Astrocyte (in vitro differentiated cells and primary cell): ENCODE results near the gene GNG12. TPM values are rescaled to one million over a fixed set of nuclear protein-coding genes. Genes with fewer than 3 reads are reported as not detected.

ENCODE experiments used
- DNase-seq: peaks from one replicate; pipeline ENCODE4 v3.0.0-alpha.2; 2010; ENCODE audit warnings: low read depth
- FAIRE-seq: peaks from 2 replicates; lab custom pipeline; 2011; peaks lifted over from hg19 to GRCh38; lab: Jason Lieb, UNC
- H2AFZ ChIP-seq: 2 replicates; pipeline ENCODE4 v1.6.0; 2012; ENCODE audit warnings: low read depth, low read length, inconsistent platforms
- H3K27ac ChIP-seq: 2 replicates; pipeline ENCODE4 v1.5.1; 2011; ENCODE audit warnings: low read depth, low read length, inconsistent platforms
- H3K27me3 ChIP-seq: 2 replicates; pipeline ENCODE4 v1.6.0; 2011; ENCODE audit warnings: low read length, inconsistent platforms; ENCODE audit not compliant: insufficient read depth
- H3K36me3 ChIP-seq: 2 replicates; pipeline ENCODE4 v1.5.1; 2011; ENCODE audit warnings: low read length, inconsistent platforms; ENCODE audit not compliant: insufficient read depth
- H3K4me1 ChIP-seq: 2 replicates; pipeline ENCODE4 v1.5.1; 2011; ENCODE audit warnings: low read length, inconsistent platforms; ENCODE audit not compliant: insufficient read depth
- H3K4me2 ChIP-seq: 2 replicates; pipeline ENCODE4 v1.6.0; 2012; ENCODE audit warnings: low read length, inconsistent platforms
- H3K4me3 ChIP-seq: 2 replicates; pipeline ENCODE4 v1.5.1; 2011; ENCODE audit warnings: low read depth, mild to moderate bottlenecking, low read length, inconsistent platforms; ENCODE audit not compliant: insufficient read depth
- H3K79me2 ChIP-seq: 2 replicates; pipeline ENCODE4 v1.6.0; 2012; ENCODE audit warnings: mild to moderate bottlenecking, low read length, inconsistent platforms; ENCODE audit not compliant: insufficient read depth
- H3K9ac ChIP-seq: 2 replicates; pipeline ENCODE4 v1.6.0; 2012; ENCODE audit warnings: mild to moderate bottlenecking, low read length, inconsistent platforms
- H3K9me3 ChIP-seq: 2 replicates; pipeline ENCODE4 v1.5.1; 2012; ENCODE audit warnings: low read depth, mild to moderate bottlenecking, low read length, inconsistent platforms; ENCODE audit not compliant: insufficient read depth
- H4K20me1 ChIP-seq: 2 replicates; pipeline ENCODE4 v1.6.0; 2012; ENCODE audit warnings: low read length, inconsistent platforms; ENCODE audit not compliant: insufficient read depth
- H3K27ac Mint-ChIP-seq: one replicate; pipeline ENCODE4 v1.8.0; 2021; ENCODE audit warnings: mild to moderate bottlenecking, mixed read lengths; ENCODE audit not compliant: unreplicated experiment
- H3K27me3 Mint-ChIP-seq: one replicate; pipeline ENCODE4 v1.8.0; 2021; ENCODE audit warnings: low read depth, mixed read lengths; ENCODE audit not compliant: unreplicated experiment
- H3K36me3 Mint-ChIP-seq: one replicate; pipeline ENCODE4 v1.8.0; 2021; ENCODE audit warnings: low read depth, mixed read lengths; ENCODE audit not compliant: unreplicated experiment
- H3K4me1 Mint-ChIP-seq: one replicate; pipeline ENCODE4 v1.8.0; 2021; ENCODE audit warnings: low read depth, mixed read lengths; ENCODE audit not compliant: unreplicated experiment
- H3K4me3 Mint-ChIP-seq: one replicate; pipeline ENCODE4 v1.8.0; 2021; ENCODE audit warnings: mild to moderate bottlenecking, moderate library complexity, mixed read lengths; ENCODE audit not compliant: unreplicated experiment
- H3K9me3 Mint-ChIP-seq: one replicate; pipeline ENCODE4 v1.8.0; 2021; ENCODE audit warnings: mild to moderate bottlenecking, mixed read lengths; ENCODE audit not compliant: unreplicated experiment
- EZH2 ChIP-seq: IDR thresholded peaks from 2 replicates; pipeline ENCODE4 v1.6.1; 2012; ENCODE audit warnings: mild to moderate bottlenecking, low read length, inconsistent platforms; ENCODE audit not compliant: insufficient read depth
- total RNA-seq: library from RNA; stranded (reverse); gene quantifications from 2 replicates; pipeline ENCODE4 v1.2.1, GENCODE V29; 2021
- TF ChIP-seq, protein P1 (sequence below): IDR thresholded peaks from 2 replicates; pipeline ENCODE4 v1.5.1; 2011; ENCODE audit warnings: low read depth, mild to moderate bottlenecking, inconsistent platforms, low read length, moderate library complexity; ENCODE audit not compliant: insufficient read depth

Gene GNG12
- total RNA-seq, 1 donor from 2014 or later = 101 TPM

DNA sequence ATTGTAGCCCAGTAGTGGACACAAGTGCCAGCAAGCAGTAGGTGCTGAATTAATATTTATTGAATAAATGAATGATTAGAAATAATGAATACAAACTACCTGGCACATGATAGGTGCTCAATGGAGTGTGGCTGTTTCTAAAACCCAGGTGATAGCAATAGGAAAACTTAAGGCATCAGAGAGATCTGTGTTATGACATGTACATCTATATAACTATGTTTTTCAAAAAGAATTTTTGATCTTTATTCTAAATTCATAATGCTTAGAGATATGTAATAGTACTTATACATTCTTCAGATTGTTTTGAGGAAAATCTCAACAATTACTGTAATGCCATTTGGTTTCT is 143.3 kb downstream of the GNG12 start:
- no peak for FAIRE-seq
- Histone ChIP-seq H3K79me2 (peaks cover 37% of the 10 kb centered on the region), H3K27ac (no peak overlapping the region), H3K4me2 (no peak overlapping the region), H3K4me3 (no peak overlapping the region), H2AFZ (no peak overlapping the region), H3K36me3 (peaks cover 25% of the 10 kb centered on the region), H3K9me3 (no peaks in the 10 kb centered on the region), H3K27me3 (no peaks in the 10 kb centered on the region), H3K9ac (no peak overlapping the region), H3K4me1 (peaks cover 9% of the 10 kb centered on the region), H4K20me1 (peaks cover 43% of the 10 kb centered on the region)
- H3K9me3 Mint-ChIP-seq = no peaks in the 10 kb centered on the region
- no peak overlapping the region for H3K27ac Mint-ChIP-seq
- peaks cover 13% of the 10 kb centered on the region for H3K4me1 Mint-ChIP-seq
- no peak for TF ChIP-seq EZH2
- TF ChIP-seq, protein P1, sequence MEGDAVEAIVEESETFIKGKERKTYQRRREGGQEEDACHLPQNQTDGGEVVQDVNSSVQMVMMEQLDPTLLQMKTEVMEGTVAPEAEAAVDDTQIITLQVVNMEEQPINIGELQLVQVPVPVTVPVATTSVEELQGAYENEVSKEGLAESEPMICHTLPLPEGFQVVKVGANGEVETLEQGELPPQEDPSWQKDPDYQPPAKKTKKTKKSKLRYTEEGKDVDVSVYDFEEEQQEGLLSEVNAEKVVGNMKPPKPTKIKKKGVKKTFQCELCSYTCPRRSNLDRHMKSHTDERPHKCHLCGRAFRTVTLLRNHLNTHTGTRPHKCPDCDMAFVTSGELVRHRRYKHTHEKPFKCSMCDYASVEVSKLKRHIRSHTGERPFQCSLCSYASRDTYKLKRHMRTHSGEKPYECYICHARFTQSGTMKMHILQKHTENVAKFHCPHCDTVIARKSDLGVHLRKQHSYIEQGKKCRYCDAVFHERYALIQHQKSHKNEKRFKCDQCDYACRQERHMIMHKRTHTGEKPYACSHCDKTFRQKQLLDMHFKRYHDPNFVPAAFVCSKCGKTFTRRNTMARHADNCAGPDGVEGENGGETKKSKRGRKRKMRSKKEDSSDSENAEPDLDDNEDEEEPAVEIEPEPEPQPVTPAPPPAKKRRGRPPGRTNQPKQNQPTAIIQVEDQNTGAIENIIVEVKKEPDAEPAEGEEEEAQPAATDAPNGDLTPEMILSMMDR = no peak
- peaks cover 19% of the 10 kb centered on the region for H3K36me3 Mint-ChIP-seq
- H3K27me3 Mint-ChIP-seq = no peaks in the 10 kb centered on the region
- DNase-seq = no peak
- no peak overlapping the region for H3K4me3 Mint-ChIP-seq

DNA sequence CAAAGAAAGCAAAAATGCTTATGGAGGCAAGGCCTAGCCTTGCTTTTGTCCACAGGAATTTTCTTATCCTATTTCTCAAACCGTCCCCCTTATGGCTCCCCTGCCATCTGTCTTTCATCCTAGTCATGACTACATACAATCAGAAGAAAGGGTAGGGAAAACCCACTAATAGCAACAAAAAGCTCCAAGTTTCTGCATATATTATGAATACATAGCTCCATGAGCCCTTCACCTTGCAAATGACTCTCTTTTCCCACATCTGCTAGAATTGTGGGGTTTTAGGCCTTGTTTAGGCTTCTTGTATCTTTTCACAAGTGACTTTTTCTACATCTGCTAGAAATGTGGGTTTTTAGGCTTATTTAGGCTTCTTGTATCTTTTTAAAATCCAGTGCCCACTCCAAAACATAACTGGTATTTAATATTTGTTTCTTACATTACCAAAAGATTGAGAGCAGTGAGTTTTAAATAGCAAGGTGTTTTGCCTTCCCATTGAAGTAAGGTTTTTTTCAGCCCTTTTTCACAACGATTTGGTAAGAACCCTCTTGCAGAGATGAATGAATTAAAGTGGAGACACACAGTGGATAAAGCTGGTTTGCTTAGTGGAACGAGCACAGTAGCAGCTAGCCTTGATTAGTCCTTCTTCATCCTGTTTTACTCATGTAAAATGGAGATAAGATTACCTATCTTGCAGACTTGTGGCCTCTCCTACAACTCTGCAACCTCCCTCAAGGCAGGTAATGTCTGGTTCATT is 143.8 kb downstream of the GNG12 start:
- Histone ChIP-seq H2AFZ (no peak overlapping the region), H3K9me3 (no peaks in the 10 kb centered on the region), H3K9ac (peak overlapping the region; percentile 98), H4K20me1 (peaks cover 43% of the 10 kb centered on the region), H3K4me3 (no peak overlapping the region), H3K27ac (peak overlapping the region; percentile 98), H3K36me3 (peaks cover 25% of the 10 kb centered on the region), H3K27me3 (no peaks in the 10 kb centered on the region), H3K79me2 (peaks cover 37% of the 10 kb centered on the region), H3K4me1 (peaks cover 12% of the 10 kb centered on the region), H3K4me2 (peak overlapping the region; percentile 89)
- Mint-ChIP-seq H3K4me3 (peak overlapping the region; percentile 75), H3K4me1 (peaks cover 16% of the 10 kb centered on the region), H3K27ac (peak overlapping the region; percentile 91), H3K9me3 (no peaks in the 10 kb centered on the region), H3K27me3 (no peaks in the 10 kb centered on the region), H3K36me3 (peaks cover 19% of the 10 kb centered on the region)
- TF ChIP-seq, protein P1 = no peak
- no peak for TF ChIP-seq EZH2
- FAIRE-seq (no peak), DNase-seq (no peak)

DNA sequence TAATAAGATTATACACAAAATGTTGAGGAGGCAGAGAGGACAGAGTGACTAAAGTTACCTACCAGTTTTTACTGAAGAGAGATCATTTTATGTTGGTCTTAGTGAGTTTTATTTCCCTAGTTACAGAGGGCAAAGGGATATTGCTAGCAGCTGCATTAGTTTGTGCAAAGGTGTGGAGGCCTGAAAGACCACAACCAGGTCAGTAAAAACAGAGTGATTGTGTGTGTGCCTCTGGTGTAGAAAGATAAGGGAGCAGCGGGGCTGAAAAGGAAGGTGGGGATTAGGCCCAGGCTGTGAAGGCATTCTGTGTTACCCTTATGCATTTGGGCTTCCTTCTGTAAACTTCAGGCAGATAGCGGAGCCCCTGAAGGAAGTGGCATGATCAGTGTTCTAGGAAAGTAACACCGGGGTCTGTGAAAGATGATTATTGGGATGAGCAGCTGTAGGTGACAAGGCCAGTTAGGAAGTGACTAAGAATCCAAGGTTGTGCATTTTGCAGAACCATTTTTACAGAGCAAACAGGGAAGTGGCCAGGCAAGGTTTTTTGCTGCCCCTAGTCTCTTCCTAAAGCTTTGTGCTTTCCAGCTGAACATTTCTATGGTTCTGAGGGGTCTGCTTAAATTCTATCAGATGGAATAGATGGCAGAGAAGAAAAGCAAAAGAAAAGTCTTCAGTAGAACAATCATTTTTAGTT is 144.6 kb downstream of the GNG12 start:
- Mint-ChIP-seq H3K4me1 (peaks cover 21% of the 10 kb centered on the region), H3K9me3 (no peaks in the 10 kb centered on the region), H3K27me3 (no peaks in the 10 kb centered on the region), H3K27ac (peak overlapping the region; percentile 91), H3K36me3 (peaks cover 19% of the 10 kb centered on the region), H3K4me3 (peak overlapping the region; percentile 75)
- no peak overlapping the region for H2AFZ ChIP-seq
- H3K27me3 ChIP-seq = no peaks in the 10 kb centered on the region
- peak overlapping the region; percentile 98 for H3K27ac ChIP-seq
- FAIRE-seq = no peak
- peaks cover 37% of the 10 kb centered on the region for H3K79me2 ChIP-seq
- TF ChIP-seq, protein P1 = no peak
- peaks cover 43% of the 10 kb centered on the region for H4K20me1 ChIP-seq
- H3K4me3 ChIP-seq = peak overlapping the region; percentile 85
- peaks cover 25% of the 10 kb centered on the region for H3K36me3 ChIP-seq
- no peak for DNase-seq
- peak overlapping the region; percentile 98 for H3K9ac ChIP-seq
- peaks cover 19% of the 10 kb centered on the region for H3K4me1 ChIP-seq
- peak overlapping the region; percentile 89 for H3K4me2 ChIP-seq
- H3K9me3 ChIP-seq = no peaks in the 10 kb centered on the region
